ENCODE results near the gene FOXN4. TPM values are rescaled to one million over a fixed set of nuclear protein-coding genes. Genes with fewer than 3 reads are reported as not detected.

Gene FOXN4
- total RNA-seq, 1 donor from 2014 or later = not detected

GRCh38 chr12:109261087-109261486, 48.0 kb downstream of the FOXN4 start:
- DNase-seq (ENCODE audit: extremely low read depth, low read depth, low spot score) = no peak

GRCh38 chr12:109259545-109259895, 49.6 kb downstream of the FOXN4 start:
- DNase-seq (ENCODE audit: extremely low read depth, low read depth, low spot score) = no peak

- DNase-seq (ENCODE audit: extremely low read depth, low read depth, low spot score) = no peak
These were observed 50.2 kb downstream of the FOXN4 start for GRCh38 chr12:109258607-109259544.

DNA sequence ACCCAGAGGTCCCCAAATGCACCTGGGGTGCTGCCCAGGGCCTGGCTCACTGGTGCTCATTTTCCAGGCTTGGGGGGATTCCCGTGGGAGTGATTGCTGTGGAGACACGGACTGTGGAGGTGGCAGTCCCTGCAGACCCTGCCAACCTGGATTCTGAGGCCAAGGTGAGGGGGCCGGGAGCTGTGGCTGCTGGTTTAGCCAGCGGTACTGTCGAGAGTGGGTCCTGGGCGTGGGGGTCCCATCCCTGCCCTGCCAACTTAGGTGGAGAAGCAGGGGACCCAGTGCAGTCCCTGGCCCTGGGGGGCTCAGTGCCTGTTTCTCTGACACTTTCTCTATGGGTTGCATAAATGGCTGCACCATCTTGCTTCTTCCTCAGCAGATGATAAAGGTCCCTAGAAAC, 50.9 kb downstream of the FOXN4 start:
- DNase-seq (ENCODE audit: extremely low read depth, low read depth, low spot score) = no peak

DNA sequence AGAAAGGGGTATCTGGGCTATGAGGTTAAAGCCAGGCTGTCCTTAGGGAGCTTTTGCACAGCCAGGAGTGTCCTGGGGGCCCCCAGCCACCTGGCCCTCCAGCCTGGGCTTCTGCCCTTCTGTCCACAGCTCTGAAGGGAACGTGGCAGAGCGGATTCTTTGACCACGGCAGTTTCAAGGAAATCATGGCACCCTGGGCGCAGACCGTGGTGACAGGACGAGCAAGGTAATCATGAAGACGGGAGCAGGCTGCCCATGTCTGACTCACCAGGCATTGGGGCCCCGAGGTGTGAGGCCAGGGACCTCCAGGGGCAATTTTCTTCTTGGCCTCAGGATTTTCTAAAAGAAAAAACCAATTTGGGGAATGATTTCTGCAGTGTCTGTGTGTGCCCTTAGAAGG, 53.1 kb downstream of the FOXN4 start:
- DNase-seq (ENCODE audit: extremely low read depth, low read depth, low spot score) = no peak

- DNase-seq (ENCODE audit: extremely low read depth, low read depth, low spot score) = no peak
These were observed 53.7 kb downstream of the FOXN4 start for GRCh38 chr12:109255377-109255776.

DNA sequence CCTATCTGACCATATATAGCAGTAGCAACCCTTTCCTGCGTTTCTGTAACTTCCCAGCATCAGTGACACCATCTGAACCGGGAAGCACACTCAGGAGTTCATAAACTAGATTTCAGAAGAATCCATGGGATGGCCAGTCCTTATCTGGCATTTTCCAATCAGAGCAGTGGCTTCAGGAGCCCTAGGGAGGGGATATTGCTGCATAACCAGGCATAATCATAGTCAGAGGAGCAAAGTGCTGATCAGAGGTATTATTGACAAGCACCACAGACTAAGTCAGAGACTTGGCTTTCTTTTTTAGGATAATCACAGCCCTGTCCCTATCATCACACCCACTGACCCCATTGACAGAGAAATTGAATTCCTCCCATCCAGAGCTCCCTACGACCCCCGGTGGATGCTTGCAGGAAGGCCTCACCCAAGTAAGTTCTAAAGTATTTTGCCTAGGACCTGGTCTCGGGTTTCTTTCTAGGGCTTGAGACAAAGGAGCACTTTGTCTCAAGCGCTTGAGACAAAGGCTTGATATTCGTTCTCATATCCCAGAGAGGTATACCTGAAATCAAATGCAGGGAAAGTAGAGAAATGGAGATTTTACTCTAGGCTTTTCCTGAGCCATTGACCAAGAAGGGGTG, 55.1 kb downstream of the FOXN4 start:
- no peak for DNase-seq (ENCODE audit: extremely low read depth, low read depth, low spot score)

DNA sequence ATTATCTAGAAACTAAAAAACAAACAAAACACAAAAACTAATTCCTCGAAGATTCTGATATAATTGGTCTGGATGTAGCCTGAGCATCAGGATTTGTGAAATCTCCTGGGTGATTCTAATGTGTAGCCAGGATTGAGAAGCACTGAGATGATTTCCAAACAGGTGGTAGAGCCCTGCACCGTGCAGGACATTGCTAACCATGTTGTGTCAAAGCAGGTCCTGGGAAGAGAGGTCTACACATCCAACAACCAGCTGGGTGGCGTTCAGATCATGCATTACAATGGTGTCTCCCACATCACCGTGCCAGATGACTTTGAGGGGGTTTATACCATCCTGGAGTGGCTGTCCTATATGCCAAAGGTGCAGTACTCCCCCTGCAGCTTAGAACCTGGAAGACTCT, 56.3 kb downstream of the FOXN4 start:
- no peak for DNase-seq (ENCODE audit: extremely low read depth, low read depth, low spot score)

- DNase-seq (ENCODE audit: extremely low read depth, low read depth, low spot score) = no peak
These were observed 58.6 kb downstream of the FOXN4 start for GRCh38 chr12:109250523-109250922.

DNA sequence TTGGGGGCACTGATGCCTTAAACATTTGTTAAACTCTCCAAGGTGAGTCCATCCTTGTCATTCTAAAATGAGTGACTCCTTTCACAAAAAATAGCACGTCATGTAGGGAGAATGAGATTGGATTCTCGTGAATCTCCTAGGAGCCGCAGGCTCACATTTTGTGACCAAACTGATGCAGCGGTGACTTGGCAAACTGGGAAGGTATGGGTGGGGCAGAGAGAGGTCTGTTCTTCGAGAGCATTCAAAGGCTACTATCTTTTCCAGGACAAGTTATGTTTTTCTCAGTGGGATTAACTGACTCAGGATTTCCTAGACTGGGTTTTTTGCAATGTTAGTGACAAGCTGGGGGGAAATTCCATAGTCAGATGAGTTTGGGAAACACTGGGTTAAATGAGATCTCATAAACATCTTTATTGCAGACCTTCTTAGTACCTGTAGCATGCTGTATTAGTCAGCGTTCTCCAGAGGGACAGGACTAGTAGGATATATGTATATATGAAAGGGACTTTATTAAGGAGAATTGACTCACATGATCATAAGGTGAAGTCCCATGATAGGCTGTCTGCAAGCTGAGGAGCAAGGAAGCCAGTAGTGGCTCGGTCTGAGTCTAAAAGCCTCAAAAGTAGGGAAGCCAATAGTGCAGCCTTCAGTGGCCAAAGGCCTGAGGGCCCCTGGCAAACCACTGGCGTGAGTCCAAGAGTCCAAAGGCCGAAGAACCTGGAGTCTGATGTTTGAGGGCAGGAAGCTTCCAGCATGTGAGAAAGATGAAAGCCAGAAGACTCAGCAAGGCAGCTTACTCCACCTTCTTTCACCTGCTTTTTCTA, 61.0 kb downstream of the FOXN4 start:
- no peak for DNase-seq (ENCODE audit: extremely low read depth, low read depth, low spot score)

DNA sequence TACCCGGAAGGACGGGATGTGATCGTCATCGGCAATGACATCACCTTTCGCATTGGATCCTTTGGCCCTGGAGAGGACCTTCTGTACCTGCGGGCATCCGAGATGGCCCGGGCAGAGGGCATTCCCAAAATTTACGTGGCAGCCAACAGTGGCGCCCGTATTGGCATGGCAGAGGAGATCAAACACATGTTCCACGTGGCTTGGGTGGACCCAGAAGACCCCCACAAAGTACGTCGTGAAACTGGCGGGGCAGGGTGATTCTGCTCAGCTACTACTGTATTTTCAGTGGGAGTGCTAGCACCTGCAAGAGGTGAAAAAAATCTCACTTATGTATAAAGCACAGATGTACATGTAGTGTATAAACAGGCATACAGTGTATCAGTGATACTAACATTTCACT, 62.9 kb downstream of the FOXN4 start:
- DNase-seq (ENCODE audit: extremely low read depth, low read depth, low spot score) = no peak

DNA sequence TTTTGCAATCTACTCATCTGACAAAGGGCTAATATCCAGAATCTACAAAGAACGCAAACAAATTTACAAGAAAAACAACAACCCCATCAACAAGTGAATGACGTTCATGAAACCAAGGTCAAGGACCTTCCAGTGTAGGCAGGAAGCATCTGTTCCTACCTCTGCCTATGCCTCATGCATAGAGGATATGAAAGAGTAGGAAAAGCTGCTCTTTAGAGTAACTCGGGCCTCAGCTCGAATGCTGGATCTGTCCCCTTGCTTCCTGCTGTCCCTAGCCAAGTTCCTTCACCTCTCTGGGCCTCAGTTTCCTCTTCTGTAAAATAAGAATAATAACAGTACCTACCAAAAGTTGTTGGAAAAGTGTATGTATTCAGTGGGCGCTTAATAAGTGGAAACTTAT, 65.0 kb downstream of the FOXN4 start:
- peak; percentile 33 for DNase-seq (ENCODE audit: extremely low read depth, low read depth, low spot score)

DNA sequence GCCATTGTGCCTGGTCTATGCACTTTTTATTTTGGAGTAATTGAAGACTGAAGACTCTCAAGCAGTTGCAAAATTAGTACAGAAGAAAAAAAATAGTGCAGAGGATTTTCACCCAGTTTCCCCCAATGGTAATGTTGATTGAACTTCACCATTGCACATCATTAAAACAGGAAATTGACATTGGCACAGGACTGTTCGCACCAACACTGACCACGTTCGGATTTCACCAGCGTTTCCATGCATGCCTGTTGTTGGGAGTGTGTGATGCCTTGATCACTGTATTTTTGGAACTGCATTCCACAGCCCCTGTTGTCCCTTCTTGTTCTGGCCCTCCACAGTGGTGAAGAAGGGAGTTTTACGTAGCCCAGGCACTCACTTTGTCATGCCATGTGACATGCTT, 67.1 kb downstream of the FOXN4 start:
- DNase-seq (ENCODE audit: extremely low read depth, low read depth, low spot score) = no peak

- no peak for DNase-seq (ENCODE audit: extremely low read depth, low read depth, low spot score)
These were observed 68.7 kb downstream of the FOXN4 start for GRCh38 chr12:109240365-109240764.

DNA sequence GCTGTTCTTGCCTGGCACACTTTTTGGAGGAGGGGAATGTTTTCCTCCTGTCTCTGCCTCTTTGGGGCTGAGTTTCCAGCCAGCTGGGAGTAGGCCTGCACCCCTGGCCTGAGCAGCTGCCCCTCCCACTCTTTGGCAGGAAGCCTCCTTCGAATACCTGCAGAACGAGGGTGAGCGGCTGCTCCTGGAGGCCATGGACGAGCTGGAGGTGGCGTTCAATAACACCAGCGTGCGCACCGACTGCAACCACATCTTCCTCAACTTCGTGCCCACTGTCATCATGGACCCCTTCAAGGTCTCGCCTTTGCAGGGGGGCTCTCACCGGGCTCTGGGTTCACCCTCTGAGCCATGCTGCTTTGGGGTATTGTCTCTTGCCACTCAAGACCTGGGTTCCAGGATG, 69.4 kb downstream of the FOXN4 start:
- no peak for DNase-seq (ENCODE audit: extremely low read depth, low read depth, low spot score)

GRCh38 chr12:109239179-109239578, 69.9 kb downstream of the FOXN4 start:
- DNase-seq (ENCODE audit: extremely low read depth, low read depth, low spot score) = no peak

DNA sequence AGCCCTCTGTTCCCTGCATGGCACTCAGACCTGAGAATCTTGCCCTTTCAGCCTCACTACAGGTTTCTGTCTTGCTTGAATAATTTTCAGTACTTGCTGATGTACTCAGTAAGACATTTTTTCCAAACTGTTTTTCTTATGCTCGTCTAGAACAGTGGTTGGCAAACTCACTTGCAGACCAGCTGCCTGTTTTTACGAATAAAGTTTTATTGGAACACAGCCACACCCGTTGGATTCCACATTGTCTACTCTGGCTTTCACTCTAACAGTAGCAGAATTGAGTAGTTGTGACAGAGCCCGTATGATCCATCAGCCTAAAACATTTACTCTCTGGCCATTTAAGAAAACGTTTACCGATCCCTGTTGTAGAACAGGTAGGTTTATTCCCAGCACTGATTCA, 72.8 kb downstream of the FOXN4 start:
- DNase-seq (ENCODE audit: extremely low read depth, low read depth, low spot score) = no peak

- no peak for DNase-seq (ENCODE audit: extremely low read depth, low read depth, low spot score)
These were observed 75.1 kb downstream of the FOXN4 start for GRCh38 chr12:109234012-109234411.

DNA sequence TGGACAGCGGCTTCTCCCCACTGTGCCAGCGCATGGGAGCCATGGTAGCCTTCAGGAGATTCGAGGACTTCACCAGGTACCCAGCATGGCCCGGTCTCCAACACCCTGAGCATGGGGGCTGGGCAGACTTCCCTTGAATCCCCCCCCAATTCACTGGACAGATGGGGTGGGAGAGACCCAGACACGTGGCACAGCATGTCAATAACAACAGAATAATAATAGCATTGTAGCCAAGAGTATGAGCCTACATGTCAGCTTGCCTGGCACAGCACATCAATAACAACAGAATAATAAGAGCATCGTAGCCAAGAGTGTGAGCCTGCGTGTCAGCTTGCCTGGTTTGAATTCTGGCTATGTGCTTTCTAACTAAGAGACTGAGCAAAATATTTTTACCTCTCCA, 76.4 kb downstream of the FOXN4 start:
- no peak for DNase-seq (ENCODE audit: extremely low read depth, low read depth, low spot score)

DNA sequence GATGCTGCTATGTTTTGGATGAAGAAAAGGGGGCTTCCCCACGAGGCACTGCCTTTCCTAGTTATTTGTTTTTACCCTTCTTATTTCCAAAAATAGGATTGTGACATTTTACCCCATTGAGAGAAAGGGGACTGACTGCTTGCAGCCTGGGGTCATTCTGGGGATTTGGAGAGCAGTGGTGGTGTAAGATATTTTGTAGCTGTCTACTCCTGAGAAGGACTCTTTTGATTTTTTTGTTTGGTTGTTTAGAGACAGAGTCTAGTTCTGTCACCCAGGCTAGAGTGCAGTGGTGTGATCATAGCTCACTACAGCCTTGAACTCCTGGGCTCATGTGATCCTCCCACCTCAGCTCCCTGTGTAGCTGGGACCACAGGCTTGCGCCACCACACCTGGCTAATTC, 78.9 kb downstream of the FOXN4 start:
- DNase-seq (ENCODE audit: extremely low read depth, low read depth, low spot score) = no peak

GRCh38 chr12:109228664-109229063, 80.4 kb downstream of the FOXN4 start:
- DNase-seq (ENCODE audit: extremely low read depth, low read depth, low spot score) = no peak

All from glomerular endothelial cell (primary cell).